IMR-90 (cell line): ENCODE measurements around the gene MYH11.

Experiments
- BHLHE40 ChIP-seq: fragments of 150-350 bp; IDR thresholded peaks from 2 replicates; pipeline ENCODE4 v1.6.1; 2016; ENCODE audit warnings: mild to moderate bottlenecking, low read depth, low read length
- CTCF ChIP-seq: conservative IDR thresholded peaks from 2 replicates; pipeline ENCODE4 v1.5.1; 2012; ENCODE audit warnings: mild to moderate bottlenecking, low read depth, low read length, improper control_type of control experiment
- ELK1 ChIP-seq: fragments of 150-350 bp; IDR thresholded peaks from 2 replicates; pipeline ENCODE4 v1.6.1; 2016; ENCODE audit warnings: low read depth, mild to moderate bottlenecking, low read length, moderate library complexity, borderline replicate concordance
- FOS ChIP-seq: fragments of 150-350 bp; IDR thresholded peaks from 2 replicates; pipeline ENCODE4 v1.6.1; 2016; ENCODE audit warnings: low read depth, low read length
- MAFK ChIP-seq: IDR thresholded peaks from 2 replicates; pipeline ENCODE4 v1.6.1; 2012; ENCODE audit warnings: low read depth, low read length, improper control_type of control experiment
- MAZ ChIP-seq: IDR thresholded peaks from 2 replicates; pipeline ENCODE4 v1.6.1; 2012; ENCODE audit warnings: low read depth, mild to moderate bottlenecking, low read length, improper control_type of control experiment, moderate library complexity, borderline replicate concordance
- MXI1 ChIP-seq: IDR thresholded peaks from 2 replicates; pipeline ENCODE4 v1.6.1; 2012; ENCODE audit warnings: low read depth, mild to moderate bottlenecking, low read length, moderate library complexity, borderline replicate concordance
- NFE2L2 ChIP-seq: fragments of 150-350 bp; IDR thresholded peaks from 2 replicates; pipeline ENCODE4 v1.6.1; 2016; ENCODE audit warnings: low read depth, mild to moderate bottlenecking, low read length
- POLR2A ChIP-seq: IDR thresholded peaks from 2 replicates; pipeline ENCODE4 v1.6.1; 2012; ENCODE audit warnings: mild to moderate bottlenecking, low read depth, low read length
- RAD21 ChIP-seq: IDR thresholded peaks from 2 replicates; pipeline ENCODE4 v1.6.1; 2012; ENCODE audit warnings: low read length, improper control_type of control experiment
- RCOR1 ChIP-seq: IDR thresholded peaks from 2 replicates; pipeline ENCODE4 v1.6.1; 2012; ENCODE audit warnings: mild to moderate bottlenecking, low read length, improper control_type of control experiment; ENCODE audit not compliant: insufficient replicate concordance
- RFX5 ChIP-seq: IDR thresholded peaks from 2 replicates; pipeline ENCODE4 v1.8.0; 2012; ENCODE audit warnings: low read depth, mild to moderate bottlenecking, low read length, moderate library complexity
- SMC3 ChIP-seq: fragments of 150-350 bp; IDR thresholded peaks from 2 replicates; pipeline ENCODE4 v1.6.1; 2016; ENCODE audit warnings: low read depth, mild to moderate bottlenecking, antibody characterized with exemption, low read length, moderate library complexity
- USF2 ChIP-seq: fragments of 150-350 bp; IDR thresholded peaks from 2 replicates; pipeline ENCODE4 v1.6.1; 2017; ENCODE audit warnings: mild to moderate bottlenecking, antibody characterized with exemption, low read length, low read depth

- TF ChIP-seq MAFK (no peak), CTCF (no peak), ELK1 (no peak), POLR2A (no peak), RAD21 (no peak), MAZ (no peak), SMC3 (no peak), MXI1 (no peak), FOS (no peak), RFX5 (no peak), BHLHE40 (no peak), RCOR1 (no peak), NFE2L2 (no peak), USF2 (no peak)
Observed at GRCh38 chr16:15799851-15800495, 56.9 kb downstream of the MYH11 start.
